GM19023 (cell line): ENCODE measurements around the gene CCDC154.

Experiments used
- ATAC-seq: cut with Tn5 transposase; IDR thresholded peaks from one replicate; pipeline ENCODE4 v1.9.1; 2021; ENCODE audit warnings: mild to moderate bottlenecking, moderate library complexity; ENCODE audit not compliant: unreplicated experiment

Gene CCDC154

DNA sequence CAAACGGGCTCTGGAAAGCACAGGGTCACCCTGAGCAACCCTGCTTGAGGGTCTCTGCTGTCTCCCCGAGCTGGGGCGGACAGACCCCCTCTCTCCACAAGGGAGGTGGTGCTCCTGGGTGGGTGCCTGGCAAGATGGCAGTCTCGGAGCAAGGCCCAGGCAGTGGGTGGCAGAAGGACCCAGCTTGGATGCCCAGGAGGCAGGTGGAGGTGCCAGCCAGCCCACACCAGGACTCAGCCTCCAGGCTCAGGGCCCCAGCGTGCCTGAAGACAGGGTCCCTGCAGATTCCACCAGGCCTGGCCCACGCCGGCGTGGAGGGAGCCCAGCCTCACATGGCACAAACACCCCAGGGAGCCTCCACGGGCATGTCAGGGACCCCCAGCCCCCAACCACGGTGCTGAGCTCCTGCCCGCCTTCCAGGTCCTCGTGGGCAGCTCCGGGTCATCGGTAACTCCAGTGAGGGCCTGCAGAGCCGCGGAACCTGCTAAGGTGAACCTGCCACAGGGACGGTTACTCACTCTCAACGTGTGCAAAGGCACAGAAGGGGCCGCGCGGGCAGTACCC, 50.7 kb downstream of the CCDC154 start:
- no peak for ATAC-seq

DNA sequence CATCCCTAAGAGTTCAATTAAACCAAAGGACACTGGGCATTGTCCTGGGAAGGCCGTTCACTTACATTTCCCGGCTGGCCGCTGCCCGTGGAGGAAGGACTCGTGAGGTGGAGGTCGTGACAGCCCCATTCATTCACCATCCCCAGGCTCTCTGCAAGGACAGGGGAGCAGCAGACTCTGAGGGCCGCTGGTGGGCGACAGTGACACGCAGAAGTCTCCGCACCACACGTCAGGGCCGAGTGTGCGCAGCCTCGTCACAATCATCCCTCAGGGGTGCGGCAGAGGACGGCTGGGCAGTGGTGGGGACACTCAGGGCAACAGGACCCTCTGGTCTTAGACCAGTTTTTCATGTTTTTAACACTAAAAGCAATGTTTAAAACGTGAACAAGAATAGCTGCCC, 51.5 kb downstream of the CCDC154 start:
- no peak for ATAC-seq

DNA sequence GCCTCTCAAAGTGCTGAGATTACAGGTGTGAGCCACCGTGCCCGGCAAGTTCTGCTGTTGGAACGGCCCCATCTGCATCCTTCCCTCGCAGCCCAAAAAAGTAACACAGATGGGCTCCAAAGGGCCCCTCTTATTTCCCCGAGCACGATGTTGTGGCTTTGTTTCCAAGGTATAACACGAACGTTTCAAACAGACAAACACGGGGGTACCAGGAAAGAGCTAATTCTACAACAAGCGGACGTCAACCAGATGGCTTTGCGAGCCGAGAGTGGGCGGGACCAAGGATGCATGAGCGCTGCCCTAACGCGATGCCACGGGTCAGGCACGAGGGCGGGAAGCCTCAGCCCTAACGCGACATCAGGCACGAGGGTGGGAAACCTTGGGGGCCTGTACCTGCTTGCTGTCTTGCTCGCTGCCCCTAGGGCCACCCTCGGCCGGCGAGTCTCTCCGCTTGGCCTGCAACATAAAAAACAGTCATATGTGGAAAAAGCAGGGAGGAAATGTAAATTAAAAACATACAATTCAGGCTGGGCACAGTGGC, 54.0 kb downstream of the CCDC154 start:
- ATAC-seq, result no peak

DNA sequence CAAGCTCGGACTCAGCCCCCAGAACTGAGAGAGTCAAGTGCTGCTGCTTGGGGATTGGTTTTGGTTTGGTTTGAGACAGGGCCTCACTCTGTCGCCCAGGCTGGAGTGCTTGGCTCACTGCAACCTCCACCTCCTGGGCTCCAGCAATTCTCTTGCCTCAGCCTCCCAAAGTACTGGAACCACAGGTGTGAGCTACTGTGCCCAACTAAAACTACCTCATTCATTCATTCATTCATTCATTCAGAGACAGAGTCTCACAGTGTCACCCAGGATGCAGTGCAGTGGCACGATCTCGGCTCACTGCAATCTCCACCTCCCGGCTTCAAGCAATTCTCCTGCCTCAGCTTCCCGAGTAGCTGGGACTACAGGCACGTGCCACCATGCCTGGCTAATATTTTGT, 54.6 kb downstream of the CCDC154 start:
- ATAC-seq, result no peak

DNA sequence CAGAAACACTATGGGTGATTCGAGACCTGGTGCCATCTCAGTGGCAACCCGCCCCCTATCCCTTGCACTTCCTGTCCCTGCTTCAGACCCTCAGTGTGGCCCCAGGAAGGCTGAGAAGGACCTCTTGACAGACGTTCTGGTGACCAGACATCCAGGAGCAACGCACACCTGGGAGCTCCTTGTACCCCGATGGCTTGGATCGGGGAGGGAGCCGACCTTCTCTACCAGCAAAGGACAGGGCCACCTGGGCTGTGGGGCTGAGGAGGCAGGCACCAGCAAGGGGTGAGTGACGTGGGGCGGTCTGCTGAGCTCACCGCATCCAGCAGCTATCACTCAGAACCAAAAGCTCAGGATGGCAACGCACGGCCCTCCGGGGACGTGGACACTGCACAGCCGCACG, 57.0 kb downstream of the CCDC154 start:
- ATAC-seq, result no peak

DNA sequence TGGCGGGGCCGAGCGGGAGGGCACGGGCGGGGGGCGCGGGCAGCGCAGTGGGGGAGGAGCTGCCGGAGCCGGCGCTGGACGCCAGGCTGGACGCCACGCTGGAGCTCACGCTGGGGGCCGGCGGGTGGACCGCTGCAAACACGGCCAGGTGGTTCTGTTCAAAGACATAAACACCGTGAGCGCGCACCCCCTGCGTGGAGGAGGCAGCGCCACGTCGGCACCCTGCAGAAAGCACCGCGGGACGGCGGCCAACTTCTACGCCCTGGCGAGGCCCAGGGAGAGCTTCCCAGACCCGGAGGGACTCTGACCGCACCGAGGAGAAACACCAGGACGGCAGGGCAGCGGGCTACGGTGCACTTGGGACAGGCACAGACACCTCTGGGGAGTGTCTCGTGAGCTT, 59.1 kb downstream of the CCDC154 start:
- no peak for ATAC-seq
